ENCODE measurements around the gene RBMX. TPM values are rescaled to one million over a fixed set of nuclear protein-coding genes. Genes with fewer than 3 reads are reported as not detected.

Gene RBMX
- total and polyA plus RNA-seq, 2 donors (not counting 3 experiments of a cell fraction or from before 2014, with no cell fraction given), result 117 to 235 TPM

GRCh38 chrX:136867518-136867917 is 13.0 kb downstream of the RBMX start:
- Histone ChIP-seq H3K79me2 (ENCODE audit: control insufficient read depth, insufficient read depth, low read length) (peaks cover 26% of the 10 kb centered on the region), H3K9me1 (replicated peaks; ENCODE audit: control insufficient read depth, extremely low read depth, insufficient read depth, low read length) (no peaks in the 10 kb centered on the region), H3K4me2 (ENCODE audit: insufficient read depth, low read length) (no peak overlapping the region), H2AFZ (ENCODE audit: low read depth, low read length) (no peak overlapping the region), H3K4me1 (ENCODE audit: control insufficient read depth, extremely low read depth, insufficient read depth, low read length) (no peaks in the 10 kb centered on the region), H3K36me3 (ENCODE audit: control insufficient read depth in 2 of 2, extremely low read depth in 1 of 2, insufficient read depth in 2 of 2, low read length in 2 of 2) (peaks cover 10 to 19% of the 10 kb centered on the region in 2 experiments), H3K27ac (ENCODE audit: insufficient read depth, low read depth, low read length) (no peak overlapping the region), H3K9ac (replicated peaks; ENCODE audit: extremely low read depth, insufficient read depth, low read length) (no peak overlapping the region), H3K4me3 (replicated peaks in 1 of 3; ENCODE audit: insufficient read depth in 1 of 3, low read depth in 1 of 3, low read length in 3 of 3) (no peak overlapping the region), H4K20me1 (replicated peaks; ENCODE audit: control insufficient read depth, extremely low read depth, insufficient read depth, low read length) (no peaks in the 10 kb centered on the region), H3K27me3 (ENCODE audit: control insufficient read depth in 2 of 2, insufficient read depth in 2 of 2, low read length in 2 of 2) (no peaks in the 10 kb centered on the region), H3K9me3 (replicated peaks; ENCODE audit: control insufficient read depth, insufficient read depth, low read length) (no peaks in the 10 kb centered on the region)
- DNase-seq (ENCODE audit: low read depth, low spot score) (no peak), FAIRE-seq (no peak)
- intact Hi-C loops (cut with micrococcal nuclease), result no loop called here
- ChIA-PET CTCF (no interaction called here), POLR2A (interaction anchor here (0.7 kb wide), 1 partner anchor 13 kb away, joined by 3 read pairs; the partner anchor contains the start of gene RBMX)
- BruUV-seq (replicated peaks), result no TSS peak
- TF ChIP-seq GATA2 (IDR thresholded peaks at IDR 0.05; ENCODE audit: insufficient read depth, insufficient read length, low read depth, low read length) (no peak), CTCF (IDR thresholded peaks at IDR 0.05; ENCODE audit: extremely low read depth in 1 of 2, insufficient read depth in 1 of 2, low read depth in 1 of 2, low read length in 2 of 2) (no peak), POLR2AphosphoS5 (IDR thresholded peaks at IDR 0.05; ENCODE audit: insufficient read depth, low read depth, low read length) (no peak), MYC (IDR thresholded peaks at IDR 0.05; ENCODE audit: low read depth, low read length) (no peak), POLR2A (IDR thresholded peaks at IDR 0.05; ENCODE audit: low read depth, low read length) (no peak), FOS (IDR thresholded peaks at IDR 0.05; ENCODE audit: borderline replicate concordance, insufficient read depth, low read length) (no peak), JUN (IDR thresholded peaks at IDR 0.05; ENCODE audit: borderline replicate concordance, insufficient read depth, insufficient read length, low read depth) (no peak), EZH2 (IDR thresholded peaks at IDR 0.05; ENCODE audit: borderline replicate concordance, low read depth, low read length, severe bottlenecking) (no peak), MAX (IDR thresholded peaks at IDR 0.05; ENCODE audit: insufficient read depth, insufficient read length) (no peak)
- dilution Hi-C loops (cut with MboI; ENCODE audit: extremely low pct_ligation_motif_present, low sequenced_read_pairs), result no loop called here

Data from endothelial cell of umbilical vein (primary cell).